ENCODE data around the gene PHLDB2.

DNA sequence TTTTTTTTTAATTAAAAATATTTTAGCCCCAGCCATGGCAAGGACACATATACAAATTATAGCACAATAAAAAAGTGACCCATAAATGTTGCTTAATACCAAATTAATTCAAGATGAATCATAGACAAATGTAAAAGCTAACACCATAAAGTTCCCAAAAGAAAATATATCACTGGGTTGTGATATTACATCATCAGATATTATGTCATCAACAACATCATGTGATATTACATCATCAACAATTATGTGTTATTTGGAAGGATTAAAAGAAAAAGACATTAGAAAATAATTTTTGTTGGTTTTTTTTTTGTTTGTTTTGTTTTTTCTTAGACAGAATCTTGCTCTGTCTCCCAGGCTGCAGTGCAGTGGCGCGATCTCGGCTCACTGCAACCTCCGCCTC lies 85.3 kb downstream of the PHLDB2 start:
- TF ChIP-seq, protein P1, sequence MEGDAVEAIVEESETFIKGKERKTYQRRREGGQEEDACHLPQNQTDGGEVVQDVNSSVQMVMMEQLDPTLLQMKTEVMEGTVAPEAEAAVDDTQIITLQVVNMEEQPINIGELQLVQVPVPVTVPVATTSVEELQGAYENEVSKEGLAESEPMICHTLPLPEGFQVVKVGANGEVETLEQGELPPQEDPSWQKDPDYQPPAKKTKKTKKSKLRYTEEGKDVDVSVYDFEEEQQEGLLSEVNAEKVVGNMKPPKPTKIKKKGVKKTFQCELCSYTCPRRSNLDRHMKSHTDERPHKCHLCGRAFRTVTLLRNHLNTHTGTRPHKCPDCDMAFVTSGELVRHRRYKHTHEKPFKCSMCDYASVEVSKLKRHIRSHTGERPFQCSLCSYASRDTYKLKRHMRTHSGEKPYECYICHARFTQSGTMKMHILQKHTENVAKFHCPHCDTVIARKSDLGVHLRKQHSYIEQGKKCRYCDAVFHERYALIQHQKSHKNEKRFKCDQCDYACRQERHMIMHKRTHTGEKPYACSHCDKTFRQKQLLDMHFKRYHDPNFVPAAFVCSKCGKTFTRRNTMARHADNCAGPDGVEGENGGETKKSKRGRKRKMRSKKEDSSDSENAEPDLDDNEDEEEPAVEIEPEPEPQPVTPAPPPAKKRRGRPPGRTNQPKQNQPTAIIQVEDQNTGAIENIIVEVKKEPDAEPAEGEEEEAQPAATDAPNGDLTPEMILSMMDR (IDR thresholded peaks at IDR 0.05): no peak
- no peak for TF ChIP-seq POLR2A (IDR thresholded peaks at IDR 0.05)
